Measurements from ENCODE around the gene TMEM132E.

DNA sequence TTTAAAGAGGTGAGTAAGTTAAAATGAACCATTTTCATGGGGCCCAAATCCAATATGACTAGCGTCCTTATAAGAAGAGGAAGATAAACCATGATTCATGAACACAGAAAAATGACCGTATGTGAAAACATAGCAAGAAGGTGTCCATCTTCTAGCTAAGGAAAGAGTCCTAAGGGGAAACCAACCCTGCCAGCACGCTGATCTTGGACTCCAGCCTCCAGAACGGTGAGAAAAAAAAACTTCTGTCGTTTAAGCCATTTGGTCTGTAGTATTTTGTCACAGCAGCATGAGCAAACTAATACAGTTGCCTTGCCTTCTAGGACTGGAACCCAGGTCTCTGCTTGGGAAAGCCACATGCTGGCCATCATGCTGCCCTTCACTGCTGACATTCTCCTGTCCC, 4.2 kb upstream of the TMEM132E start:
- TF ChIP-seq, protein P1, sequence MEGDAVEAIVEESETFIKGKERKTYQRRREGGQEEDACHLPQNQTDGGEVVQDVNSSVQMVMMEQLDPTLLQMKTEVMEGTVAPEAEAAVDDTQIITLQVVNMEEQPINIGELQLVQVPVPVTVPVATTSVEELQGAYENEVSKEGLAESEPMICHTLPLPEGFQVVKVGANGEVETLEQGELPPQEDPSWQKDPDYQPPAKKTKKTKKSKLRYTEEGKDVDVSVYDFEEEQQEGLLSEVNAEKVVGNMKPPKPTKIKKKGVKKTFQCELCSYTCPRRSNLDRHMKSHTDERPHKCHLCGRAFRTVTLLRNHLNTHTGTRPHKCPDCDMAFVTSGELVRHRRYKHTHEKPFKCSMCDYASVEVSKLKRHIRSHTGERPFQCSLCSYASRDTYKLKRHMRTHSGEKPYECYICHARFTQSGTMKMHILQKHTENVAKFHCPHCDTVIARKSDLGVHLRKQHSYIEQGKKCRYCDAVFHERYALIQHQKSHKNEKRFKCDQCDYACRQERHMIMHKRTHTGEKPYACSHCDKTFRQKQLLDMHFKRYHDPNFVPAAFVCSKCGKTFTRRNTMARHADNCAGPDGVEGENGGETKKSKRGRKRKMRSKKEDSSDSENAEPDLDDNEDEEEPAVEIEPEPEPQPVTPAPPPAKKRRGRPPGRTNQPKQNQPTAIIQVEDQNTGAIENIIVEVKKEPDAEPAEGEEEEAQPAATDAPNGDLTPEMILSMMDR (IDR thresholded peaks at IDR 0.05): no peak
- TF ChIP-seq POLR2AphosphoS5 (IDR thresholded peaks at IDR 0.05) (no peak), POLR2A (IDR thresholded peaks at IDR 0.05) (no peak)

All from breast epithelium (tissue), 3 donors.